WTC11 (cell line): Measurements from ENCODE around the gene TAS2R46. TPM values are rescaled to one million over a fixed set of nuclear protein-coding genes. Genes with fewer than 3 reads are reported as not detected.

Experiments used
- ATAC-seq: fragments of 200-7000 bp; cut with Tn5 transposase; 2 replicates; pipeline ENCODE4 v1.10.0; 2021; ENCODE audit warnings: mild to moderate bottlenecking, moderate library complexity
- CTCF ChIA-PET: fragments of 300-600 bp; sonication (Branson Sonifier 250); formaldehyde crosslinking; loops from one replicate; lab custom pipeline; 2021; ENCODE audit warnings: antibody characterized with exemption; lab: Charles Lee
- POLR2A ChIA-PET: fragments of 350-600 bp; sonication (Branson Sonifier 250); formaldehyde crosslinking; loops from one replicate; lab custom pipeline; 2021; ENCODE audit warnings: antibody characterized with exemption; lab: Charles Lee
- DNase-seq: peaks from one replicate; pipeline ENCODE4 v3.0.0; 2021; ENCODE audit warnings: low spot score
- H3K27ac Mint-ChIP-seq: 2 replicates; pipeline ENCODE4 v1.8.0; 2021; ENCODE audit warnings: mixed read lengths
- H3K27me3 Mint-ChIP-seq: 2 replicates; pipeline ENCODE4 v1.8.0; 2021; ENCODE audit warnings: low read depth, mild to moderate bottlenecking, moderate library complexity, mixed read lengths
- H3K36me3 Mint-ChIP-seq: 2 replicates; pipeline ENCODE4 v1.8.0; 2021; ENCODE audit warnings: mixed read lengths
- H3K4me1 Mint-ChIP-seq: 2 replicates; pipeline ENCODE4 v1.8.0; 2022; ENCODE audit warnings: mixed read lengths
- H3K4me3 Mint-ChIP-seq: 2 replicates; pipeline ENCODE4 v1.8.0; 2021; ENCODE audit warnings: mild to moderate bottlenecking, moderate library complexity, mixed read lengths
- H3K9me3 Mint-ChIP-seq: 2 replicates; pipeline ENCODE4 v1.8.0; 2021; ENCODE audit warnings: mixed read lengths
- ATF1 ChIP-seq: sonication (generic); formaldehyde crosslinking; IDR thresholded peaks from 2 replicates; pipeline ENCODE4 v1.8.1; 2023; ENCODE audit warnings: mild to moderate bottlenecking, moderate library complexity, missing genetic modification reagents
- ATF3 ChIP-seq: sonication (generic); formaldehyde crosslinking; conservative IDR thresholded peaks from 2 replicates; pipeline ENCODE4 v1.8.1; 2022; ENCODE audit warnings: mild to moderate bottlenecking, missing genetic modification reagents
- ATF6 ChIP-seq: sonication (generic); formaldehyde crosslinking; IDR thresholded peaks from 2 replicates; pipeline ENCODE4 v1.8.1; 2023; ENCODE audit warnings: mild to moderate bottlenecking, missing genetic modification reagents
- CREB1 ChIP-seq: sonication (generic); formaldehyde crosslinking; IDR thresholded peaks from 2 replicates; pipeline ENCODE4 v1.8.0; 2023; ENCODE audit warnings: mild to moderate bottlenecking, missing genetic modification reagents
- CREM ChIP-seq: sonication (generic); formaldehyde crosslinking; IDR thresholded peaks from 2 replicates; pipeline ENCODE4 v1.8.1; 2022; ENCODE audit warnings: mild to moderate bottlenecking, missing genetic modification reagents, moderate library complexity
- E2F5 ChIP-seq: sonication (generic); formaldehyde crosslinking; IDR thresholded peaks from 2 replicates; pipeline ENCODE4 v1.8.1; 2022; ENCODE audit warnings: mild to moderate bottlenecking, moderate library complexity, missing genetic modification reagents
- FOXJ3 ChIP-seq: sonication (generic); formaldehyde crosslinking; IDR thresholded peaks from 2 replicates; pipeline ENCODE4 v1.9.0; 2021; ENCODE audit warnings: missing genetic modification reagents, mild to moderate bottlenecking, borderline replicate concordance
- GABPB1 ChIP-seq: sonication (generic); formaldehyde crosslinking; IDR thresholded peaks from 2 replicates; pipeline ENCODE4 v1.8.1; 2023; ENCODE audit warnings: mild to moderate bottlenecking, missing genetic modification reagents
- NR2C2 ChIP-seq: sonication (generic); formaldehyde crosslinking; IDR thresholded peaks from 2 replicates; pipeline ENCODE4 v1.8.0; 2022; ENCODE audit warnings: mild to moderate bottlenecking, missing genetic modification reagents
- OVOL2 ChIP-seq: fragments of 250-450 bp; sonication (Bioruptor Pico); IDR thresholded peaks from 2 replicates; pipeline ENCODE4 v1.9.0; 2021; ENCODE audit warnings: mild to moderate bottlenecking, borderline replicate concordance
- PREB ChIP-seq: sonication (generic); formaldehyde crosslinking; IDR thresholded peaks from 2 replicates; pipeline ENCODE4 v1.8.1; 2022; ENCODE audit warnings: mild to moderate bottlenecking, missing genetic modification reagents, moderate library complexity, borderline replicate concordance
- RELA ChIP-seq: sonication (generic); formaldehyde crosslinking; IDR thresholded peaks from 2 replicates; pipeline ENCODE4 v1.8.1; 2022; ENCODE audit warnings: missing genetic modification reagents, mild to moderate bottlenecking, borderline replicate concordance
- SMAD4 ChIP-seq: sonication (generic); formaldehyde crosslinking; IDR thresholded peaks from 2 replicates; pipeline ENCODE4 v1.8.0; 2022; ENCODE audit warnings: mild to moderate bottlenecking, missing genetic modification reagents
- ZNF423 ChIP-seq: fragments of 250-450 bp; sonication (Bioruptor Pico); IDR thresholded peaks from 2 replicates; pipeline ENCODE4 v2.1.2; 2022; ENCODE audit warnings: mild to moderate bottlenecking, moderate library complexity
- total RNA-seq: library from RNA; stranded (reverse); gene quantifications from 3 replicates; pipeline ENCODE4 v1.2.3, GENCODE V29; 2021
- TF ChIP-seq, protein P1 (sequence below): sonication (generic); formaldehyde crosslinking; IDR thresholded peaks from 2 replicates; pipeline ENCODE4 v1.8.1; 2023; ENCODE audit warnings: mild to moderate bottlenecking, missing genetic modification reagents, borderline replicate concordance
- TF ChIP-seq, protein P2 (sequence below): sonication (generic); formaldehyde crosslinking; IDR thresholded peaks from 2 replicates; pipeline ENCODE4 v1.8.0; 2022; ENCODE audit warnings: mild to moderate bottlenecking, missing genetic modification reagents

Gene TAS2R46
- total RNA-seq, 1 experiment from 2014 or later = 0.44 TPM

GRCh38 chr12:11078246-11078645, 16.2 kb upstream of the TAS2R46 start:
- CTCF ChIA-PET = no interaction called here
- DNase-seq (no peak), ATAC-seq (no peak)
- no peak overlapping the region for H3K27ac Mint-ChIP-seq
- peaks cover 11% of the 10 kb centered on the region for H3K9me3 Mint-ChIP-seq
- H3K4me1 Mint-ChIP-seq = no peaks in the 10 kb centered on the region
- H3K27me3 Mint-ChIP-seq = peaks cover 7% of the 10 kb centered on the region
- no peak overlapping the region for H3K4me3 Mint-ChIP-seq
- no peak for TF ChIP-seq GABPB1
- no peak for TF ChIP-seq E2F5 (CRISPR knock-in tag)
- no peak for TF ChIP-seq ATF6 (CRISPR knock-in tag)
- no peak for TF ChIP-seq CREB1 (CRISPR knock-in tag)
- TF ChIP-seq CREM = no peak
- TF ChIP-seq ATF1 = no peak
- TF ChIP-seq PREB = no peak
- TF ChIP-seq, protein P1, sequence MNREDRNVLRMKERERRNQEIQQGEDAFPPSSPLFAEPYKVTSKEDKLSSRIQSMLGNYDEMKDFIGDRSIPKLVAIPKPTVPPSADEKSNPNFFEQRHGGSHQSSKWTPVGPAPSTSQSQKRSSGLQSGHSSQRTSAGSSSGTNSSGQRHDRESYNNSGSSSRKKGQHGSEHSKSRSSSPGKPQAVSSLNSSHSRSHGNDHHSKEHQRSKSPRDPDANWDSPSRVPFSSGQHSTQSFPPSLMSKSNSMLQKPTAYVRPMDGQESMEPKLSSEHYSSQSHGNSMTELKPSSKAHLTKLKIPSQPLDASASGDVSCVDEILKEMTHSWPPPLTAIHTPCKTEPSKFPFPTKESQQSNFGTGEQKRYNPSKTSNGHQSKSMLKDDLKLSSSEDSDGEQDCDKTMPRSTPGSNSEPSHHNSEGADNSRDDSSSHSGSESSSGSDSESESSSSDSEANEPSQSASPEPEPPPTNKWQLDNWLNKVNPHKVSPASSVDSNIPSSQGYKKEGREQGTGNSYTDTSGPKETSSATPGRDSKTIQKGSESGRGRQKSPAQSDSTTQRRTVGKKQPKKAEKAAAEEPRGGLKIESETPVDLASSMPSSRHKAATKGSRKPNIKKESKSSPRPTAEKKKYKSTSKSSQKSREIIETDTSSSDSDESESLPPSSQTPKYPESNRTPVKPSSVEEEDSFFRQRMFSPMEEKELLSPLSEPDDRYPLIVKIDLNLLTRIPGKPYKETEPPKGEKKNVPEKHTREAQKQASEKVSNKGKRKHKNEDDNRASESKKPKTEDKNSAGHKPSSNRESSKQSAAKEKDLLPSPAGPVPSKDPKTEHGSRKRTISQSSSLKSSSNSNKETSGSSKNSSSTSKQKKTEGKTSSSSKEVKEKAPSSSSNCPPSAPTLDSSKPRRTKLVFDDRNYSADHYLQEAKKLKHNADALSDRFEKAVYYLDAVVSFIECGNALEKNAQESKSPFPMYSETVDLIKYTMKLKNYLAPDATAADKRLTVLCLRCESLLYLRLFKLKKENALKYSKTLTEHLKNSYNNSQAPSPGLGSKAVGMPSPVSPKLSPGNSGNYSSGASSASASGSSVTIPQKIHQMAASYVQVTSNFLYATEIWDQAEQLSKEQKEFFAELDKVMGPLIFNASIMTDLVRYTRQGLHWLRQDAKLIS (CRISPR knock-in tag) = no peak
- no peak for TF ChIP-seq OVOL2 (CRISPR knock-in tag)
- no peak for TF ChIP-seq NR2C2 (CRISPR knock-in tag)
- no peak for TF ChIP-seq FOXJ3 (CRISPR knock-in tag)
- no peak for TF ChIP-seq ATF3 (CRISPR knock-in tag)
- no peak for TF ChIP-seq ZNF423 (CRISPR knock-in tag)
- TF ChIP-seq RELA = no peak
- TF ChIP-seq, protein P2, sequence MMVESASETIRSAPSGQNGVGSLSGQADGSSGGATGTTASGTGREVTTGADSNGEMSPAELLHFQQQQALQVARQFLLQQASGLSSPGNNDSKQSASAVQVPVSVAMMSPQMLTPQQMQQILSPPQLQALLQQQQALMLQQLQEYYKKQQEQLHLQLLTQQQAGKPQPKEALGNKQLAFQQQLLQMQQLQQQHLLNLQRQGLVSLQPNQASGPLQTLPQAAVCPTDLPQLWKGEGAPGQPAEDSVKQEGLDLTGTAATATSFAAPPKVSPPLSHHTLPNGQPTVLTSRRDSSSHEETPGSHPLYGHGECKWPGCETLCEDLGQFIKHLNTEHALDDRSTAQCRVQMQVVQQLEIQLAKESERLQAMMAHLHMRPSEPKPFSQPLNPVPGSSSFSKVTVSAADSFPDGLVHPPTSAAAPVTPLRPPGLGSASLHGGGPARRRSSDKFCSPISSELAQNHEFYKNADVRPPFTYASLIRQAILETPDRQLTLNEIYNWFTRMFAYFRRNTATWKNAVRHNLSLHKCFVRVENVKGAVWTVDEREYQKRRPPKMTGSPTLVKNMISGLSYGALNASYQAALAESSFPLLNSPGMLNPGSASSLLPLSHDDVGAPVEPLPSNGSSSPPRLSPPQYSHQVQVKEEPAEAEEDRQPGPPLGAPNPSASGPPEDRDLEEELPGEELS = no peak
- POLR2A ChIA-PET = no interaction called here
- H3K36me3 Mint-ChIP-seq = peaks cover 13% of the 10 kb centered on the region

DNA sequence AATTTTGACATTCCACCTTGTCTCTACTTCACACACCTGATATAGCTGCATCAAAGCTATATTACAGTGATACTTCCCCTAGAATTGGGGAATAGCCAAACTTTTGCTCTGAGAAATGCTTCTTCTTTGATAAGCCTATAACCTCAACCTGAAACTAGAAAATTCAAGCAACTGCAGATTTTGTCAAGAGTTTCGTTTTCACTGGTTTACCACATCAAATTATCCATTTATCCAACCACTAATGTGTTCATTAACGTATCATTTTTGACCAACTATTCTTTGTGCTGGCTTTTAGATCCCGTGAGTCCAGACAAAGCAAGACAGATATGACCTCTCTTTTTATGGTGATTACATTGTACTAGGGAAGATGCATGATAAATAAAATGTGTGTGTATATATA, 13.5 kb upstream of the TAS2R46 start:
- H3K27ac Mint-ChIP-seq = no peak overlapping the region
- CTCF ChIA-PET = no interaction called here
- no peak overlapping the region for H3K4me3 Mint-ChIP-seq
- POLR2A ChIA-PET = no interaction called here
- no peak for TF ChIP-seq SMAD4 (CRISPR knock-in tag)
- DNase-seq (no peak), ATAC-seq (no peak)
- peaks cover 4% of the 10 kb centered on the region; the same call in 1 of the 2 replicates for H3K9me3 Mint-ChIP-seq
- peaks cover 3% of the 10 kb centered on the region; the same call in 1 of the 2 replicates for H3K36me3 Mint-ChIP-seq
- H3K27me3 Mint-ChIP-seq = peaks cover 16% of the 10 kb centered on the region
- H3K4me1 Mint-ChIP-seq = peaks cover 17% of the 10 kb centered on the region
